ENCODE results near the gene C1QTNF12. TPM values are rescaled to one million over a fixed set of nuclear protein-coding genes. Genes with fewer than 3 reads are reported as not detected.
"Not testable (repeated sequence)": the region's sequence is repeated elsewhere in the genome, so short reads cannot be mapped to it uniquely, and the experiment has no call there.

Gene C1QTNF12

DNA sequence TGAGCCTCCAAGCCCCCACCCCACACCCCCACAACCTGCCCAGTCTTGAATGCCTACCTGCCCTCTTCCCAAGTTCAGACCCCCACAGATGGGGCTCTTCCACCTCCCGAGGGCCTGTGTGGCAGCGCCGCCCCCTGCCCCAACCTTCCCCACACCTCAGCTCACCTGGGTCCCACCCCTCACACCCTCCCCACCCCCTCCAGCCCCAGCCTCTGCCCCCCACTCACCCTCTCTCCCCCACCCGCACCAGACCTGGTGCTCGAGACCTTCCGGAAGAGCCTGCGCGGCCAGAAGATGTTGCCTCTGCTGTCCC, 49.4 kb downstream of the C1QTNF12 start:
- Histone ChIP-seq H3K27ac (replicated peaks) (no peak overlapping the region), H3K27me3 (ENCODE audit: insufficient read depth, poor library complexity, severe bottlenecking) (peaks cover 18% of the 10 kb centered on the region)
- TF ChIP-seq POLR2AphosphoS5 (IDR thresholded peaks at IDR 0.05; ENCODE audit: low read depth) = no peak
- TF ChIP-seq REST (IDR thresholded peaks at IDR 0.05; ENCODE audit: insufficient replicate concordance, low read depth) = no peak
- no peak for TF ChIP-seq GABPA (IDR thresholded peaks at IDR 0.05; ENCODE audit: low read depth)
- no peak for TF ChIP-seq SPI1 (IDR thresholded peaks at IDR 0.05; ENCODE audit: borderline replicate concordance, low read depth)
- TF ChIP-seq CTCF (IDR thresholded peaks at IDR 0.05; ENCODE audit: insufficient read depth, low read length) = no peak

DNA sequence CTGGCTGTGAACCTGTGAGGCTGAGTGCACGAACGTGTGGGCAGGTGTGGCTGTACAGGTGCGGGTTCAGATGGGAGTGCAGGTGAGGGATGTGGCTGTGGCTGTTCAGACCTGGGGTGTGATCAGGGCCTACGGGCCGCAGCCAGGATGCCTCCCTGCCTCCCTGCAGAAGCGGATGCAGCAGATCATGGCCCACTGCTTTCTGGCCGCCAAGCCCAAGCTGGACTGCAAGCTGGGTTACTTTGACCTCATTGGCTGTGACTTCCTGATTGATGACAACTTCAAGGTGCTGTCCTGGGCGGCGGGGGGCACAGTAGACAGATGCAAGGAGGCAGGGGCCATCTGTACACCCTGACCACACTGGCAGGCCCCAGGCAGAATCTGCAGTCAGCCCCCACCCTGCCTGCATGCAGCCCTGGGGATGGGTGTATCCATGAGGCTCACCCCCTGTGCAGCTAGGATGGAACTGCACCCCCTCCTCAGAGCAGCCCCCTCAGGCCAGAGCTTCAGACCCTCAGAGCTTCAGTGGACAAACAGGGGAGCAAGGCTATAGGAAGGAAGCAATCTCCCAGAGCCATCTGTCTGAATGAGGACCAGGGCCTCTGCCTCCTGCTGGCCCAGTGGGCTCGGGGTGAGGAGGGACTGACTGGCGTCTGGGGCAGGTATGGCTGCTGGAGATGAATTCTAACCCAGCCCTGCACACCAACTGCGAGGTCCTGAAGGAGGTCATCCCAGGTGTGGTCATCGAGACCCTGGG, 49.9 kb downstream of the C1QTNF12 start:
- TF ChIP-seq POLR2AphosphoS5 (IDR thresholded peaks at IDR 0.05; ENCODE audit: low read depth) (no peak), SPI1 (IDR thresholded peaks at IDR 0.05; ENCODE audit: borderline replicate concordance, low read depth) (no peak), REST (IDR thresholded peaks at IDR 0.05; ENCODE audit: insufficient replicate concordance, low read depth) (no peak), CTCF (IDR thresholded peaks at IDR 0.05; ENCODE audit: insufficient read depth, low read length) (no peak), GABPA (IDR thresholded peaks at IDR 0.05; ENCODE audit: low read depth) (no peak)
- Histone ChIP-seq H3K4me3 (replicated peaks; ENCODE audit: insufficient read depth, low read length) (no peak overlapping the region), H3K27ac (replicated peaks) (no peak overlapping the region), H3K27me3 (ENCODE audit: insufficient read depth, poor library complexity, severe bottlenecking) (peaks cover 18% of the 10 kb centered on the region)
- DNase-seq (ENCODE audit: low read depth in 1 of 2, low spot score in 1 of 2) = no peak

More for the DNA sequence above, 49.4 kb downstream of the C1QTNF12 start:
- no peak overlapping the region for H3K4me3 ChIP-seq (replicated peaks; ENCODE audit: insufficient read depth, low read length)
- no peak for DNase-seq (ENCODE audit: low read depth in 1 of 2, low spot score in 1 of 2)

- DNase-seq (ENCODE audit: low read depth in 1 of 2, low spot score in 1 of 2); H3K27ac ChIP-seq (replicated peaks); H3K4me3 ChIP-seq (replicated peaks; ENCODE audit: insufficient read depth, low read length): not testable (repeated sequence)
- H3K27me3 ChIP-seq (ENCODE audit: insufficient read depth, poor library complexity, severe bottlenecking) = peaks cover 15% of the 10 kb centered on the region
Measured at GRCh38 chr1:1195726-1196125, 50.8 kb downstream of the C1QTNF12 start.

GRCh38 chr1:1194723-1195122, 51.8 kb downstream of the C1QTNF12 start:
- Histone ChIP-seq H3K4me3 (replicated peaks; ENCODE audit: insufficient read depth, low read length) (no peak overlapping the region), H3K27me3 (ENCODE audit: insufficient read depth, poor library complexity, severe bottlenecking) (peaks cover 6% of the 10 kb centered on the region), H3K27ac (replicated peaks) (no peak overlapping the region)
- no peak for TF ChIP-seq CTCF (IDR thresholded peaks at IDR 0.05; ENCODE audit: insufficient read depth, low read length)
- TF ChIP-seq GABPA (IDR thresholded peaks at IDR 0.05; ENCODE audit: low read depth) = no peak
- no peak for TF ChIP-seq SPI1 (IDR thresholded peaks at IDR 0.05; ENCODE audit: borderline replicate concordance, low read depth)
- no peak for DNase-seq (ENCODE audit: low read depth in 1 of 2, low spot score in 1 of 2)

Small RNA genes lying within 50 kb of the gene (microRNA-seq; reads per million reads assigned to microRNA genes)
- not detected for gene MIR6726

Measured in HL-60 (cell line).